HepG2 (cell line): ENCODE results near the gene PLIN3. TPM values are rescaled to one million over a fixed set of nuclear protein-coding genes. Genes with fewer than 3 reads are reported as not detected.

ENCODE experiments used
- ADNP ChIP-seq: sonication (generic); formaldehyde crosslinking; IDR thresholded peaks from 2 replicates; pipeline ENCODE4 v1.4.0; 2020; ENCODE audit warnings: missing genetic modification reagents
- CHD4 ChIP-seq: fragments of 200-600 bp; sonication (generic); IDR thresholded peaks from 2 replicates; pipeline ENCODE4 v1.7.0; 2017; ENCODE audit warnings: mild to moderate bottlenecking, low read length, borderline replicate concordance
- HCFC1 ChIP-seq: fragments of 150-350 bp; IDR thresholded peaks from 2 replicates; pipeline ENCODE4 v1.6.1; 2014; ENCODE audit warnings: low read depth, low read length
- HHEX ChIP-seq: IDR thresholded peaks from 2 replicates; pipeline ENCODE4 v1.6.1; 2016; ENCODE audit warnings: control low read depth
- KDM4B ChIP-seq: sonication (generic); formaldehyde crosslinking; IDR thresholded peaks from 2 replicates; pipeline ENCODE4 v1.4.0; 2020; ENCODE audit warnings: missing genetic modification reagents
- RARA ChIP-seq: IDR thresholded peaks from 2 replicates; pipeline ENCODE4 v1.6.1; 2016; ENCODE audit warnings: missing genetic modification reagents, missing compliant biosample characterization
- RFX5 ChIP-seq: IDR thresholded peaks from 2 replicates; pipeline ENCODE4 v1.6.1; 2011; ENCODE audit warnings: low read depth, low read length, improper control_type of control experiment
- SETDB1 ChIP-seq: sonication (generic); formaldehyde crosslinking; IDR thresholded peaks from 2 replicates; pipeline ENCODE4 v1.5.1; 2020; ENCODE audit warnings: missing genetic modification reagents, mild to moderate bottlenecking, borderline replicate concordance
- SPEN ChIP-seq: sonication (generic); formaldehyde crosslinking; IDR thresholded peaks from 2 replicates; pipeline ENCODE4 v1.5.1; 2020; ENCODE audit warnings: low read depth, mild to moderate bottlenecking, missing genetic modification reagents
- THAP11 ChIP-seq: IDR thresholded peaks from 2 replicates; pipeline ENCODE4 v1.6.1; 2016; ENCODE audit warnings: missing biosample characterization, missing genetic modification reagents
- THRA ChIP-seq: sonication (generic); formaldehyde crosslinking; IDR thresholded peaks from 2 replicates; pipeline ENCODE4 v1.4.0; 2020; ENCODE audit warnings: missing genetic modification reagents, borderline replicate concordance
- TRAFD1 ChIP-seq: sonication (generic); formaldehyde crosslinking; IDR thresholded peaks from 2 replicates; pipeline ENCODE4 v1.5.1; 2020; ENCODE audit warnings: missing genetic modification reagents, mild to moderate bottlenecking, borderline replicate concordance
- ZBTB20 ChIP-seq: sonication (generic); formaldehyde crosslinking; IDR thresholded peaks from 2 replicates; pipeline ENCODE4 v1.8.1; 2023; ENCODE audit warnings: missing genetic modification reagents, low read depth, mild to moderate bottlenecking, borderline replicate concordance
- ZBTB3 ChIP-seq: sonication (generic); formaldehyde crosslinking; IDR thresholded peaks from 2 replicates; pipeline ENCODE4 v1.4.0; 2020; ENCODE audit warnings: low read depth, mild to moderate bottlenecking, moderate library complexity, missing genetic modification reagents, borderline replicate concordance
- ZBTB8A ChIP-seq: sonication (generic); formaldehyde crosslinking; IDR thresholded peaks from 2 replicates; pipeline ENCODE4 v1.4.0; 2020; ENCODE audit warnings: mild to moderate bottlenecking, low read depth, missing genetic modification reagents, borderline replicate concordance
- ZFAT ChIP-seq: sonication (generic); formaldehyde crosslinking; conservative IDR thresholded peaks from 2 replicates; pipeline ENCODE4 v1.8.1; 2023; ENCODE audit warnings: missing genetic modification reagents, inconsistent platforms
- ZNF280D ChIP-seq: sonication (generic); formaldehyde crosslinking; IDR thresholded peaks from 2 replicates; pipeline ENCODE4 v1.5.1; 2020; ENCODE audit warnings: mild to moderate bottlenecking, missing genetic modification reagents
- ZNF30 ChIP-seq: sonication (generic); formaldehyde crosslinking; IDR thresholded peaks from 2 replicates; pipeline ENCODE4 v1.5.0; 2020; ENCODE audit warnings: mild to moderate bottlenecking, missing genetic modification reagents
- ZNF580 ChIP-seq: IDR thresholded peaks from 2 replicates; pipeline ENCODE4 v1.6.1; 2016; ENCODE audit warnings: low read depth, borderline replicate concordance
- ZNF792 ChIP-seq: IDR thresholded peaks from 2 replicates; pipeline ENCODE4 v1.6.1; 2016
- ZNF879 ChIP-seq: sonication (generic); formaldehyde crosslinking; IDR thresholded peaks from 2 replicates; pipeline ENCODE4 v1.8.1; 2023; ENCODE audit warnings: missing genetic modification reagents
- polyA plus RNA-seq, 8 experiments: library from polyadenylated mRNA; depleted of rRNA in 3 of 8; stranded (reverse) in 7 of 8; unstranded in 1 of 8; fragments of >200 nt; fragmentation: Illumina TruSeq in 4 of 8; extraction: Trizol in 4 of 8; gene quantifications; 2 replicates each; pipeline versions ENCODE4 v1.2.1 to v1.2.3, GENCODE V29; 2011 to 2016; ENCODE audit warnings: low read depth in 4 of 8, missing spikeins in 1 of 8, mixed read lengths in 1 of 8; ENCODE audit not compliant: insufficient read depth in 1 of 8
- total RNA-seq, 5 experiments: library from RNA; depleted of rRNA; stranded (reverse); fragments of >200 nt; fragmentation: Illumina TruSeq; extraction: Trizol; gene quantifications; 2 replicates each; pipeline ENCODE4 v1.2.3, GENCODE V29; 2016; ENCODE audit warnings: low read depth in 1 of 5

The PLIN3 gene
- total and polyA plus RNA-seq, 2 of the 13 experiments (the other 11 are each of a cell fraction or from before 2014, with no cell fraction given) = 49.3 to 57.9 TPM

- TF ChIP-seq SPEN (CRISPR knock-in tag) = peak; percentile 74
- TF ChIP-seq TRAFD1 (CRISPR knock-in tag) = no peak
- peak; percentile 72 for TF ChIP-seq THAP11 (CRISPR knock-in tag)
- TF ChIP-seq ZNF30 = no peak
- no peak; the same call in 1 of the 2 replicates for TF ChIP-seq KDM4B
- TF ChIP-seq SETDB1 (CRISPR knock-in tag) = no peak
- 0 out of 2 replicates have a peak, but pooled peaks have one; percentile 14 for TF ChIP-seq HHEX (CRISPR knock-in tag)
- no peak for TF ChIP-seq RFX5
- peak; percentile 100 for TF ChIP-seq ADNP (CRISPR knock-in tag)
- TF ChIP-seq ZNF580 (CRISPR knock-in tag) = peak; percentile 97
- TF ChIP-seq ZNF879 (CRISPR knock-in tag) = no peak
- TF ChIP-seq RARA (CRISPR knock-in tag) = peak; percentile 68
- TF ChIP-seq CHD4 = peak; percentile 100
- TF ChIP-seq ZNF280D (CRISPR knock-in tag) = peak; percentile 100
- TF ChIP-seq HCFC1 = no peak
- TF ChIP-seq ZBTB8A (CRISPR knock-in tag) = no peak
- peak; percentile 76; the same call in 1 of the 2 replicates for TF ChIP-seq ZBTB3 (CRISPR knock-in tag)
- peak; percentile 78; the same call in 1 of the 2 replicates for TF ChIP-seq THRA (CRISPR knock-in tag)
- no peak for TF ChIP-seq ZFAT
- TF ChIP-seq ZBTB20 = peak; percentile 60; the same call in 1 of the 2 replicates
- 0 out of 2 replicates have a peak, but pooled peaks have one; percentile 31 for TF ChIP-seq ZNF792 (CRISPR knock-in tag)
These were observed 2.7 kb upstream of the PLIN3 start (continued) for GRCh38 chr19:4870025-4870700.
